ENCODE results near the gene CHI3L2. TPM values are rescaled to one million over a fixed set of nuclear protein-coding genes. Genes with fewer than 3 reads are reported as not detected.

Gene CHI3L2
- total RNA-seq, 1 donor from 2014 or later, result 1.1 TPM

Other genes with a start within 250 kb of the CHI3L2 start
- 33.0 TPM for gene DRAM2, start 87.6 kb upstream of the CHI3L2 start, total RNA-seq
- 14.0 TPM for gene CEPT1, start 87.5 kb upstream of the CHI3L2 start, total RNA-seq
- gene DENND2D, start 27.1 kb upstream of the CHI3L2 start, total RNA-seq, result 1.8 TPM
- gene CHIA, start 63.1 kb downstream of the CHI3L2 start, total RNA-seq, result not detected
- 0.69 TPM for gene OVGP1, start 200.0 kb downstream of the CHI3L2 start, total RNA-seq
- 30.7 TPM for gene WDR77, start 221.5 kb downstream of the CHI3L2 start, total RNA-seq
- 671 TPM for gene ATP5PB, start 221.8 kb downstream of the CHI3L2 start, total RNA-seq
- gene C1orf162, start 246.3 kb downstream of the CHI3L2 start, total RNA-seq, result 5.6 TPM